HepG2 (cell line): ENCODE measurements around the gene CSH1. TPM values are rescaled to one million over a fixed set of nuclear protein-coding genes. Genes with fewer than 3 reads are reported as not detected.

Experiments used
- ATAC-seq: fragments of 200-7000 bp; cut with Tn5 transposase; 3 replicates; pipeline ENCODE4 v1.9.1; 2020; ENCODE audit warnings: mild to moderate bottlenecking, moderate library complexity
- BruUV-seq: library from RNA; stranded (reverse); fragments of 400-500 nt; replicated peaks from 2 replicates; lab custom pipeline; 2021; lab: Mats Ljungman, UMichigan
- CTCF ChIA-PET: fragments of 300-600 bp; formaldehyde crosslinking; extraction: SDS; loops from one replicate; lab custom pipeline; 2021; ENCODE audit warnings: low total read pairs, inconsistent platforms, low intra/inter-chr PET ratio; lab: Yijun Ruan, JAX
- POLR2A ChIA-PET: fragments of 350-600 bp; sonication (Branson Sonifier 250); formaldehyde crosslinking; loops from one replicate; lab custom pipeline; 2020; ENCODE audit warnings: antibody characterized with exemption, inconsistent platforms; lab: Yijun Ruan, JAX
- DNase-seq: peaks from one replicate; pipeline ENCODE4 v3.0.0-alpha.2; 2015; ENCODE audit warnings: low spot score
- FAIRE-seq: peaks from 3 replicates; lab custom pipeline; 2011; peaks lifted over from hg19 to GRCh38; lab: Jason Lieb, UNC
- H2AFZ ChIP-seq: one replicate; pipeline ENCODE4 v1.6.1; 2011; ENCODE audit warnings: low read length, inconsistent platforms
- H3K27ac ChIP-seq: fragments of 300-600 bp; 3 replicates; pipeline ENCODE4 v1.8.0; 2011; ENCODE audit warnings: mixed run types, mild to moderate bottlenecking, mixed read lengths, low read length, inconsistent platforms; ENCODE audit not compliant: insufficient read depth; ENCODE audit errors: extremely low read length
- H3K27me3 ChIP-seq, 2 experiments: fragments of 200-600 bp in 1 of 2; 2 replicates in 1 of 2; 3 replicates in 1 of 2; pipeline versions ENCODE4 v1.6.0 to v1.8.0; 2011; ENCODE audit warnings: low read length in 2 of 2, mild to moderate bottlenecking in 2 of 2, moderate library complexity in 2 of 2, inconsistent platforms in 1 of 2; ENCODE audit not compliant: insufficient read depth in 2 of 2, control insufficient read depth in 1 of 2
- H3K36me3 ChIP-seq, 2 experiments: fragments of 200-600 bp in 1 of 2; replicated peaks in 1 of 2; 2 replicates in 1 of 2; 3 replicates in 1 of 2; pipeline versions ENCODE4 v1.5.1 to v1.8.0; 2011; ENCODE audit warnings: low read length in 2 of 2, inconsistent platforms in 1 of 2; ENCODE audit not compliant: insufficient read depth in 2 of 2, control insufficient read depth in 1 of 2
- H3K4me1 ChIP-seq: 2 replicates; pipeline ENCODE4 v1.5.1; 2012; ENCODE audit warnings: low read length, inconsistent platforms; ENCODE audit not compliant: insufficient read depth
- H3K4me2 ChIP-seq: 2 replicates; pipeline ENCODE4 v1.6.0; 2011; ENCODE audit warnings: low read depth, low read length, inconsistent platforms
- H3K4me3 ChIP-seq, 3 experiments: fragments of 200-600 bp in 1 of 3; sonication (generic), shearing (Covaris generic) in 1 of 3; replicated peaks in 1 of 3; 2 replicates each; pipeline ENCODE4 v1.5.1; 2011 to 2016; ENCODE audit warnings: low read length in 3 of 3, inconsistent platforms in 2 of 3, low read depth in 2 of 3, mild to moderate bottlenecking in 2 of 3, control low read depth in 1 of 3, mixed read lengths in 1 of 3; ENCODE audit not compliant: insufficient read depth in 1 of 3
- H3K79me2 ChIP-seq: one replicate; pipeline ENCODE4 v1.6.1; 2011; ENCODE audit warnings: low read length, inconsistent platforms; ENCODE audit not compliant: insufficient read depth
- H3K9ac ChIP-seq: 2 replicates; pipeline ENCODE4 v1.6.0; 2011; ENCODE audit warnings: mild to moderate bottlenecking, low read depth, low read length, inconsistent platforms; ENCODE audit not compliant: insufficient read depth
- H3K9me3 ChIP-seq: 2 replicates; pipeline ENCODE4 v1.5.1; 2012; ENCODE audit warnings: mild to moderate bottlenecking, low read length
- H4K20me1 ChIP-seq: 2 replicates; pipeline ENCODE4 v1.6.0; 2011; ENCODE audit warnings: inconsistent platforms, mild to moderate bottlenecking, low read length, moderate library complexity; ENCODE audit not compliant: insufficient read depth
- AKAP8 ChIP-seq: sonication (generic); formaldehyde crosslinking; IDR thresholded peaks from 2 replicates; pipeline ENCODE4 v1.5.1; 2020; ENCODE audit warnings: mild to moderate bottlenecking, missing genetic modification reagents
- ATF6 ChIP-seq: sonication (generic); formaldehyde crosslinking; conservative IDR thresholded peaks from 2 replicates; pipeline ENCODE4 v1.4.0; 2020; ENCODE audit warnings: missing genetic modification reagents
- CEBPB ChIP-seq: IDR thresholded peaks from 2 replicates; pipeline ENCODE4 v1.6.1; 2011; ENCODE audit warnings: low read depth, low read length, improper control_type of control experiment, borderline replicate concordance
- ELK4 ChIP-seq: sonication (generic); formaldehyde crosslinking; IDR thresholded peaks from 2 replicates; pipeline ENCODE4 v1.9.0; 2021; ENCODE audit warnings: missing genetic modification reagents, borderline replicate concordance
- KIAA2018 ChIP-seq: sonication (generic); formaldehyde crosslinking; IDR thresholded peaks from 2 replicates; pipeline ENCODE4 v1.5.0; 2020; ENCODE audit warnings: mild to moderate bottlenecking, missing genetic modification reagents, borderline replicate concordance
- NFRKB ChIP-seq: fragments of 450-650 bp; IDR thresholded peaks from 2 replicates; pipeline ENCODE4 v1.6.1; 2017
- NPAS2 ChIP-seq: sonication (generic); formaldehyde crosslinking; IDR thresholded peaks from 2 replicates; pipeline ENCODE4 v1.8.0; 2022; ENCODE audit warnings: mild to moderate bottlenecking, missing genetic modification reagents, borderline replicate concordance
- TGIF2 ChIP-seq: IDR thresholded peaks from 2 replicates; pipeline ENCODE4 v1.6.1; 2016; ENCODE audit warnings: control low read depth, missing compliant biosample characterization
- ZGPAT ChIP-seq: IDR thresholded peaks from 2 replicates; pipeline ENCODE4 v1.6.1; 2016; ENCODE audit warnings: mild to moderate bottlenecking
- ZNF792 ChIP-seq: IDR thresholded peaks from 2 replicates; pipeline ENCODE4 v1.6.1; 2016
- WGBS: methylation state at CpG from one replicate; pipeline ENCODE4 v1.1.6; 2017; ENCODE audit warnings: low lambda C conversion rate; 5-methylcytosine and 5-hydroxymethylcytosine counted together
- in situ Hi-C: cut with HindIII; loops from 2 replicates; pipeline ENCODE4 v1.10.0; 2017; ENCODE audit warnings: low pct_unique_long_range_greater_than_20kb; ENCODE audit not compliant: extremely low pct_ligation_motif_present
- intact Hi-C: fragments of 100-400 bp; cut with micrococcal nuclease; formaldehyde crosslinking; loops from one replicate; pipeline ENCODE4 v1.10.0; 2022; ENCODE audit not compliant: unreplicated experiment
- polyA plus RNA-seq, 8 experiments: library from polyadenylated mRNA; depleted of rRNA in 3 of 8; stranded (reverse) in 7 of 8; unstranded in 1 of 8; fragments of >200 nt; fragmentation: Illumina TruSeq in 4 of 8; extraction: Trizol in 4 of 8; gene quantifications; 2 replicates each; pipeline versions ENCODE4 v1.2.1 to v1.2.3, GENCODE V29; 2011 to 2016; ENCODE audit warnings: low read depth in 4 of 8, missing spikeins in 1 of 8, mixed read lengths in 1 of 8; ENCODE audit not compliant: insufficient read depth in 1 of 8
- total RNA-seq, 5 experiments: library from RNA; depleted of rRNA; stranded (reverse); fragments of >200 nt; fragmentation: Illumina TruSeq; extraction: Trizol; gene quantifications; 2 replicates each; pipeline ENCODE4 v1.2.3, GENCODE V29; 2016; ENCODE audit warnings: low read depth in 1 of 5

CSH1 gene
- total and polyA plus RNA-seq, 2 of the 13 experiments (the other 11 are each of a cell fraction or from before 2014, with no cell fraction given), result not detected

- no peak for TF ChIP-seq CEBPB
- TF ChIP-seq ELK4 (CRISPR knock-in tag), result no peak
- no peak for TF ChIP-seq KIAA2018 (CRISPR knock-in tag)
- TF ChIP-seq NPAS2 (CRISPR knock-in tag), result no peak
- no peak for TF ChIP-seq ZGPAT (CRISPR knock-in tag)
- no peak for TF ChIP-seq ATF6
- no peak for TF ChIP-seq NFRKB
- no peak for TF ChIP-seq TGIF2 (CRISPR knock-in tag)
- no peak for TF ChIP-seq AKAP8 (CRISPR knock-in tag)
- no peak for TF ChIP-seq ZNF792 (CRISPR knock-in tag)
- BruUV-seq, result no TSS peak
- ChIA-PET POLR2A (no interaction called here), CTCF (no interaction called here)
- Histone ChIP-seq H3K36me3 (no peaks in the 10 kb centered on the region), H3K9me3 (no peaks in the 10 kb centered on the region), H4K20me1 (no peaks in the 10 kb centered on the region), H3K4me1 (no peaks in the 10 kb centered on the region), H3K9ac (no peak overlapping the region), H2AFZ (no peak overlapping the region), H3K79me2 (no peaks in the 10 kb centered on the region), H3K4me3 (no peak overlapping the region), H3K27ac (no peak overlapping the region), H3K4me2 (no peak overlapping the region), H3K27me3 (peaks cover under 1 to 45% of the 10 kb centered on the region in 2 experiments; a peak in 3 of 5 replicates)
- intact Hi-C loops (no loop called here), in situ Hi-C loops (no loop called here)
- DNase-seq (no peak), ATAC-seq (no peak; the same call in 2 of the 3 replicates), FAIRE-seq (no peak)
- 44% methylated on average over 9 of the region's 9 CpGs for WGBS
Measured at GRCh38 chr17:63939401-63939800, 43.0 kb upstream of the CSH1 start.
